Natural killer cell (primary cell): ENCODE data around the gene LRP5. TPM values are rescaled to one million over a fixed set of nuclear protein-coding genes. Genes with fewer than 3 reads are reported as not detected.

Experiments
- ATAC-seq, 3 donors: fragments of 150-1000 bp in 2 of 3; fragments of 200-7000 bp in 1 of 3; cut with Tn5 transposase; 1 replicate in 1 of 3; 2 replicates in 2 of 3; pipeline ENCODE4 v1.10.0; 2021; ENCODE audit warnings: mild to moderate bottlenecking in 2 of 3, moderate library complexity in 2 of 3
- DNase-seq, 2 donors: peaks; one replicate each; pipeline versions ENCODE4 v3.0.0 to v3.0.0-alpha.2; 2013 to 2021; ENCODE audit warnings: mixed read lengths in 1 of 2
- H3K27ac ChIP-seq: one replicate; pipeline ENCODE4 v1.5.1; 2013; ENCODE audit warnings: mild to moderate bottlenecking, low read length
- H3K27me3 ChIP-seq: one replicate; pipeline ENCODE4 v1.6.1; 2013; ENCODE audit warnings: low read length; ENCODE audit not compliant: control insufficient read depth, insufficient read depth
- H3K36me3 ChIP-seq: one replicate; pipeline ENCODE4 v1.6.1; 2013; ENCODE audit warnings: low read length; ENCODE audit not compliant: control insufficient read depth, insufficient read depth
- H3K4me1 ChIP-seq: one replicate; pipeline ENCODE4 v1.6.1; 2013; ENCODE audit warnings: low read length; ENCODE audit not compliant: control insufficient read depth, insufficient read depth
- H3K4me3 ChIP-seq: one replicate; pipeline ENCODE4 v1.5.1; 2013; ENCODE audit warnings: low read length
- H3K9me3 ChIP-seq: one replicate; pipeline ENCODE4 v1.6.1; 2013; ENCODE audit warnings: low read length; ENCODE audit not compliant: control insufficient read depth, insufficient read depth
- H3K27ac Mint-ChIP-seq, 2 donors: one replicate each; pipeline ENCODE4 v1.8.0; 2022; ENCODE audit warnings: mild to moderate bottlenecking in 2 of 2, mixed read lengths in 2 of 2, moderate library complexity in 1 of 2
- H3K27me3 Mint-ChIP-seq, 2 donors: one replicate each; pipeline ENCODE4 v1.8.0; 2022; ENCODE audit warnings: low read depth in 2 of 2, mixed read lengths in 2 of 2
- H3K36me3 Mint-ChIP-seq: one replicate; pipeline ENCODE4 v1.8.0; 2022; ENCODE audit warnings: mixed read lengths
- H3K4me1 Mint-ChIP-seq, 2 donors: one replicate each; pipeline ENCODE4 v1.8.0; 2022; ENCODE audit warnings: mixed read lengths in 2 of 2
- H3K4me3 Mint-ChIP-seq: one replicate; pipeline ENCODE4 v1.8.0; 2022; ENCODE audit warnings: mild to moderate bottlenecking, moderate library complexity, mixed read lengths
- H3K9me3 Mint-ChIP-seq, 2 donors: one replicate each; pipeline ENCODE4 v1.8.0; 2022; ENCODE audit warnings: mixed read lengths in 2 of 2
- WGBS: methylation state at CpG from one replicate; pipeline ENCODE4 v1.1.7; 2013; ENCODE audit warnings: missing lambda C conversion rate; ENCODE audit not compliant: insufficient coverage; 5-methylcytosine and 5-hydroxymethylcytosine counted together
- intact Hi-C: fragments of 100-400 bp; cut with micrococcal nuclease; formaldehyde crosslinking; loops from one replicate; pipeline ENCODE4 v1.14.2; 2022
- total RNA-seq, 4 donors: library from RNA; stranded (reverse); fragments of 120-200 nt in 1 of 4; gene quantifications; one replicate each; pipeline versions ENCODE4 v1.2.3 to v1.2.4, GENCODE V29; 2013 to 2022
- TF ChIP-seq, protein P1 (sequence below): fragments of 200-600 bp; IDR thresholded peaks from one replicate; pipeline ENCODE4 v1.8.0; 2022; ENCODE audit warnings: antibody characterized with exemption

Gene LRP5
- total RNA-seq, 3 donors from 2014 or later (not counting 1 experiment from before 2014, with no cell fraction given) = 0.36 to 1.3 (median 0.89) TPM

DNA sequence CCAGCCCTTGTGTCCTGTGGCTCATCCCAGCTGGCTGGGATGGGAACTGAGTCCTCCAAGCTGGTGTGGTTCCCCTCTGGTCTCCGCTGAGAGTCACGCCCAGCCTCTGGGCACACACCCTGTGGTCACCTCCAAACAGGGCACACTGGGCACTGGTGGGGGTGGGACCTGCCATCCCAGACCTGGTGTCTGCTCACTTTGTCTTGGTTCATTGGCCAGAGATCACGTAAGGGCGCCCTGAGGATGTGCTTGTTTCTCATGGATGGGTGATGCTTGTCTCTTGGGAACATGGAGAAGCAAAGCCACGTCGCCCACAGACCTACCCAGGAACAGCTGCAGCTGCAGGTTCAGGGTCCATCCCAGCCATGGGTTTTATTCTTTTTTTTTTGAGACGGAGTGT lies 43.1 kb downstream of the LRP5 start:
- no peaks in the 10 kb centered on the region for H3K36me3 Mint-ChIP-seq
- WGBS = 89% methylated on average over 7 of the region's 7 CpGs
- Histone ChIP-seq H3K36me3 (no peaks in the 10 kb centered on the region), H3K27me3 (no peaks in the 10 kb centered on the region), H3K27ac (no peak overlapping the region), H3K4me1 (no peaks in the 10 kb centered on the region), H3K4me3 (no peak overlapping the region), H3K9me3 (no peaks in the 10 kb centered on the region)
- no peak overlapping the region for H3K27ac Mint-ChIP-seq
- H3K9me3 Mint-ChIP-seq = no peaks in the 10 kb centered on the region
- H3K4me1 Mint-ChIP-seq = no peaks in the 10 kb centered on the region
- TF ChIP-seq, protein P1, sequence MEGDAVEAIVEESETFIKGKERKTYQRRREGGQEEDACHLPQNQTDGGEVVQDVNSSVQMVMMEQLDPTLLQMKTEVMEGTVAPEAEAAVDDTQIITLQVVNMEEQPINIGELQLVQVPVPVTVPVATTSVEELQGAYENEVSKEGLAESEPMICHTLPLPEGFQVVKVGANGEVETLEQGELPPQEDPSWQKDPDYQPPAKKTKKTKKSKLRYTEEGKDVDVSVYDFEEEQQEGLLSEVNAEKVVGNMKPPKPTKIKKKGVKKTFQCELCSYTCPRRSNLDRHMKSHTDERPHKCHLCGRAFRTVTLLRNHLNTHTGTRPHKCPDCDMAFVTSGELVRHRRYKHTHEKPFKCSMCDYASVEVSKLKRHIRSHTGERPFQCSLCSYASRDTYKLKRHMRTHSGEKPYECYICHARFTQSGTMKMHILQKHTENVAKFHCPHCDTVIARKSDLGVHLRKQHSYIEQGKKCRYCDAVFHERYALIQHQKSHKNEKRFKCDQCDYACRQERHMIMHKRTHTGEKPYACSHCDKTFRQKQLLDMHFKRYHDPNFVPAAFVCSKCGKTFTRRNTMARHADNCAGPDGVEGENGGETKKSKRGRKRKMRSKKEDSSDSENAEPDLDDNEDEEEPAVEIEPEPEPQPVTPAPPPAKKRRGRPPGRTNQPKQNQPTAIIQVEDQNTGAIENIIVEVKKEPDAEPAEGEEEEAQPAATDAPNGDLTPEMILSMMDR = no peak
- H3K4me3 Mint-ChIP-seq = no peak overlapping the region
- DNase-seq = no peak
- ATAC-seq = no peak
- no peaks in the 10 kb centered on the region for H3K27me3 Mint-ChIP-seq
- intact Hi-C loops = no loop called here

DNA sequence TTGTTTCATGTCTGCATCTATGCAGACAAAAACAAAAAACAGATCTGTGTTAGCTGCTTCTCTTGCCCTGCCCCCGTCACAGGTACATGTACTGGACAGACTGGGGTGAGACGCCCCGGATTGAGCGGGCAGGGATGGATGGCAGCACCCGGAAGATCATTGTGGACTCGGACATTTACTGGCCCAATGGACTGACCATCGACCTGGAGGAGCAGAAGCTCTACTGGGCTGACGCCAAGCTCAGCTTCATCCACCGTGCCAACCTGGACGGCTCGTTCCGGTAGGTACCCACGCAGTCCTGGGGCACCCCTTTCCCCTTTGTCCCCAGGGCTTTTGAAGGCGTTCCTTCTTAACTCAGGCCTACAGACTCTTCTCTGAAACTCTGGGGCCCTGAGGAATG lies 45.2 kb downstream of the LRP5 start:
- no peaks in the 10 kb centered on the region for H3K27me3 Mint-ChIP-seq
- H3K36me3 Mint-ChIP-seq = no peaks in the 10 kb centered on the region
- no peak overlapping the region for H3K4me3 ChIP-seq
- H3K4me1 Mint-ChIP-seq = no peaks in the 10 kb centered on the region
- H3K4me1 ChIP-seq = no peaks in the 10 kb centered on the region
- H3K27me3 ChIP-seq = no peaks in the 10 kb centered on the region
- no peaks in the 10 kb centered on the region for H3K9me3 ChIP-seq
- H3K9me3 Mint-ChIP-seq = no peaks in the 10 kb centered on the region
- no peak overlapping the region for H3K4me3 Mint-ChIP-seq
- ATAC-seq (no peak), DNase-seq (no peak)
- WGBS = 91% methylated on average over 14 of the region's 14 CpGs
- intact Hi-C loops = no loop called here
- TF ChIP-seq, protein P1 = no peak
- H3K27ac Mint-ChIP-seq = no peak overlapping the region
- no peaks in the 10 kb centered on the region for H3K36me3 ChIP-seq
- no peak overlapping the region for H3K27ac ChIP-seq

DNA sequence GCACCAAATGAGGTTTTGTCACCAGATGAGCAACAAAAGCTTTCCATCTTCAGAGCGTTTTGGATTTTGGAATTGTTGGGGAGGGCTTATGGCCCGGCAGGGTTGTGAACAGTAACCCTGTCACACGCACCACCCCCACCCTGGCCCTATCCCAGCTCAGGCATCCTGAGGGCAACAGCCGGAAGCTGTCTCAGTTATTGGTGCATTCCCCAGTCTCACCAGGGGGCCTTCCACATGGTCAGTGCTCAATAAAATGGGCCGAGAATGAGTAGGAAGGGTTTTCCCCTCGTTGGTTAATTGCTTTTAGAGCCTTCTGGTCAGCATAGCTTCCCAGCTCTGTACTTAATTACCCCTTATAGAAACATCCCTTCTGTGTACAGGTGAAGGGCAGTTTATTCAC lies 46.0 kb downstream of the LRP5 start:
- no peaks in the 10 kb centered on the region for H3K36me3 Mint-ChIP-seq
- H3K36me3 ChIP-seq = no peaks in the 10 kb centered on the region
- 84% methylated on average over 2 of the region's 6 CpGs for WGBS
- H3K9me3 Mint-ChIP-seq = no peaks in the 10 kb centered on the region
- intact Hi-C loops = no loop called here
- no peak overlapping the region for H3K27ac Mint-ChIP-seq
- H3K4me1 ChIP-seq = no peaks in the 10 kb centered on the region
- no peaks in the 10 kb centered on the region for H3K9me3 ChIP-seq
- TF ChIP-seq, protein P1 = no peak
- no peaks in the 10 kb centered on the region for H3K27me3 ChIP-seq
- DNase-seq (no peak), ATAC-seq (no peak)
- no peak overlapping the region for H3K4me3 ChIP-seq
- H3K4me1 Mint-ChIP-seq = no peaks in the 10 kb centered on the region
- no peak overlapping the region for H3K27ac ChIP-seq
- H3K27me3 Mint-ChIP-seq = no peaks in the 10 kb centered on the region
- H3K4me3 Mint-ChIP-seq = no peak overlapping the region

DNA sequence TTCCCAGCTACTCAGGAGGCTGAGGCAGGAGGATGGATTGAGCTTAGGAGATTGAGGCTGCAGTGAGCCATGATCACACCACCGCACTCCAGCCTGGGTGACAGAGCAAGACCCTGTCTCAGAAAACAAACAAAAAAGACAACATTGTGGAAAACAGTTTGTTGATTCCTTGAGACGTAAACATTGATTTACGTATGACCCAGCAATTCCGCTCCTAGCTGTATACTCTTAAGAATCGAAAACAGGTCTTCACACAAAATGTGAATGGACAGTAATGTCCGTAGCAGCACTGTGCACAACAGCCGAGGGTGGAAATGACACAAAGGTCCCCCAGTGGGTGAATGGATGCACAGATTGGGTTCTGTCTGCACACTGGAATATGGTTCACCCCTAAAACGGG lies 49.3 kb downstream of the LRP5 start:
- no peak for ATAC-seq
- Mint-ChIP-seq H3K9me3 (no peaks in the 10 kb centered on the region), H3K36me3 (no peaks in the 10 kb centered on the region), H3K27me3 (no peaks in the 10 kb centered on the region), H3K4me3 (no peak overlapping the region), H3K27ac (no peak overlapping the region), H3K4me1 (no peaks in the 10 kb centered on the region)
- no peaks in the 10 kb centered on the region for H3K9me3 ChIP-seq
- no peaks in the 10 kb centered on the region for H3K27me3 ChIP-seq
- no peaks in the 10 kb centered on the region for H3K4me1 ChIP-seq
- H3K36me3 ChIP-seq = no peaks in the 10 kb centered on the region
- no peak for DNase-seq
- intact Hi-C loops = no loop called here
- no peak overlapping the region for H3K27ac ChIP-seq
- no peak overlapping the region for H3K4me3 ChIP-seq
- TF ChIP-seq, protein P1 = no peak
- 94% methylated on average over 8 of the region's 8 CpGs for WGBS
